IPS-18c (cell line): ENCODE measurements around the gene LNX1.

Experiments used
- H3K4me3 ChIP-seq: 2 replicates; pipeline ENCODE4 v1.7.0; 2013; ENCODE audit warnings: low read depth, mild to moderate bottlenecking, low read length, moderate library complexity; ENCODE audit not compliant: insufficient read depth
- H3K9me3 ChIP-seq: one replicate; pipeline ENCODE4 v1.6.1; 2013; ENCODE audit warnings: mild to moderate bottlenecking, low read length, moderate library complexity; ENCODE audit not compliant: control insufficient read depth, insufficient read depth

LNX1 gene

GRCh38 chr4:53591372-53591892 lies at the start of gene LNX1:
Gene LNX1 (minus strand): TSS chr4:53591486. CDS start chr4:53574002, 17,484 bp downstream.
- no peaks in the 10 kb centered on the region for H3K9me3 ChIP-seq

GRCh38 chr4:53640576-53641453 lies 49.5 kb upstream of the LNX1 start:
- Histone ChIP-seq H3K9me3 (no peaks in the 10 kb centered on the region), H3K4me3 (no peak overlapping the region)

More at GRCh38 chr4:53591372-53591892, at the start of gene LNX1:
- H3K4me3 ChIP-seq = peak within 1 kb of the TSS; percentile 46; the same call in 1 of the 2 replicates

GRCh38 chr4:53638919-53639318 lies 47.6 kb upstream of the LNX1 start:
- Histone ChIP-seq H3K9me3 (no peaks in the 10 kb centered on the region), H3K4me3 (no peak overlapping the region)

DNA sequence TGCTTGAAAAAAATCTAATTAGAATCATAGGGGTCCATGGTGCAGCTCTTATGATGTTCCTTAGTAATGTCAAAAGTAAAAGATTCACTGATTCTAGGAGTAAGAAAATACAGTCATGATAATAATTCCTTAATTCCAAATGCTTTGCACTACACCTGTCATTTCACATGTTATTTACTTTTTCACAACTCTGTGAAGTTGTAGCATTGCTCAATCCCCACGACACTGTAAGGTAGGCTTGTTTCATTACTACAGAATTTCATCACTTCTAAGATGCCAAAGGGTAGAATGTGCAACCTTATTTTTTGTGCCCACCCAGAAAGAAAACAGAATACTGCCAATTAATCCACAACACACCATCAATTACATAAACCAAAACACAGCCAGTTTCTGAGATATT lies 46.1 kb upstream of the LNX1 start:
- Histone ChIP-seq H3K4me3 (no peak overlapping the region), H3K9me3 (no peaks in the 10 kb centered on the region)

- Histone ChIP-seq H3K9me3 (no peaks in the 10 kb centered on the region), H3K4me3 (no peak overlapping the region)
Observed at GRCh38 chr4:53635697-53636483, 44.6 kb upstream of the LNX1 start.

- no peak overlapping the region for H3K4me3 ChIP-seq
- no peaks in the 10 kb centered on the region for H3K9me3 ChIP-seq
Observed at GRCh38 chr4:53633608-53634007, 42.3 kb upstream of the LNX1 start.

- Histone ChIP-seq H3K9me3 (no peaks in the 10 kb centered on the region), H3K4me3 (no peak overlapping the region)
Observed at GRCh38 chr4:53629296-53629695, 38.0 kb upstream of the LNX1 start.

- Histone ChIP-seq H3K9me3 (no peaks in the 10 kb centered on the region), H3K4me3 (no peak overlapping the region)
Observed at GRCh38 chr4:53626491-53626890, 35.2 kb upstream of the LNX1 start.

GRCh38 chr4:53625888-53626287 lies 34.6 kb upstream of the LNX1 start:
- Histone ChIP-seq H3K9me3 (no peaks in the 10 kb centered on the region), H3K4me3 (no peak overlapping the region)

- H3K9me3 ChIP-seq = no peaks in the 10 kb centered on the region
Observed at GRCh38 chr4:53622739-53623151, 31.5 kb upstream of the LNX1 start.

DNA sequence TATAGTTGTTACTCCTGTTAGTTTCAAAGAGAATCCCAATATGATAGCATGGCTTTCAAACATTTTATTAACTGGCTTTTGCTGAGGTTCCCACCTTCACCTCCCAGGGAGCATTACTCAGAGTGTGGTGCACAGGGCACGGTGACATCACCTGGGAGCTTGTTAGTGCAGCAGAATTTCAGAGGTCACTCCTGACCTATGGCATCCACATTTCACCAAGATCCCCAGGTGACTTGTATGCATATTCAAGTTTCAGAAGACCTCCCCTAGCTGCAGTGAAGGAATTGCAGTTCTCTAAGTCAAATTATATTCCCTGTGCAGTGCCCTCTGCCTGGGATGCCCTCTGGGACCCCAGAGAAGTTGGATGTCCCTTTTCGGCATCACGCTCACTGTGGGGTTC lies 29.7 kb upstream of the LNX1 start:
- Histone ChIP-seq H3K4me3 (no peak overlapping the region), H3K9me3 (no peaks in the 10 kb centered on the region)

More at GRCh38 chr4:53622739-53623151, 31.5 kb upstream of the LNX1 start:
- H3K4me3 ChIP-seq = no peak overlapping the region

DNA sequence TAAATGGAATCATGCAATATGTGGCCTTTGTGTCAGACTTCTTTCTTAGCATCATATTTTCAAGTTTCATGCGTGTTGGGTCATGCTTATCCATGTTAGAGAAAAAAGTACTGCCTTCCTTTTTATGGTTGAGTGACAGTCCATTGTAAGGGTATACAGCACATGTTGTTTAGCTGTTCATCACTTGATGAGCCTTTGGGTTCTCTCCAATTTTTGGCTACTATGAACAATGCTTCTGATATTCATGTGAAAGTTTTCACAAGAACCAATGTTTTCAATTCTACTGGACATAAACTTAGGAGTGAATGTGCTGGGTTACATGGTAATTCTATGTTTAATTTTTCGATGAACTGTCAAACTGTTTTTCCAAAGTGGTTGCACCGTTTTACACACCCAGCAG lies 28.1 kb upstream of the LNX1 start:
- no peak overlapping the region for H3K4me3 ChIP-seq
- H3K9me3 ChIP-seq = no peaks in the 10 kb centered on the region

DNA sequence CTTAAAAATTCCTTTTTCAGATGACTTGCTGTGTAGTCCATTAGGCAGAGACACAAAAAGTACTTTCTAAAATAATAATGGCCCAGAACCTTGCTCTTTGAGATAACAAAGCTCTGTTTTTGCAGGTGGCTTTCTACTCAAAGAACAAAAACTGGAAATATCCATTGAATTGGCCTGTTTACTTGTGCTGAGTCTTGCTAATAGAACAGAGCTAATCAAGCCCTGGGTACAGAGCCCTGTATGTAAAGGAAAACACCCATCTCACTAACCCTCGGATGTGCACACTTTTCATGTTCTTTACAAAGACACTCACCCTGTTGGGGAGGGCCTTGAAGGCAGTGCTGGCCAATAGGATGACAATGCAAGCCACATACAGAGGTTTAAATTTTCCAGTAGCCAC lies 27.0 kb upstream of the LNX1 start:
- Histone ChIP-seq H3K9me3 (no peaks in the 10 kb centered on the region), H3K4me3 (no peak overlapping the region)

GRCh38 chr4:53617101-53617680 lies 25.9 kb upstream of the LNX1 start:
- Histone ChIP-seq H3K9me3 (no peaks in the 10 kb centered on the region), H3K4me3 (no peak overlapping the region)

- no peak overlapping the region for H3K4me3 ChIP-seq
- H3K9me3 ChIP-seq = no peaks in the 10 kb centered on the region
Observed at GRCh38 chr4:53616219-53616618, 24.9 kb upstream of the LNX1 start.

- H3K4me3 ChIP-seq = no peak overlapping the region
Observed at GRCh38 chr4:53614591-53614990, 23.3 kb upstream of the LNX1 start.

DNA sequence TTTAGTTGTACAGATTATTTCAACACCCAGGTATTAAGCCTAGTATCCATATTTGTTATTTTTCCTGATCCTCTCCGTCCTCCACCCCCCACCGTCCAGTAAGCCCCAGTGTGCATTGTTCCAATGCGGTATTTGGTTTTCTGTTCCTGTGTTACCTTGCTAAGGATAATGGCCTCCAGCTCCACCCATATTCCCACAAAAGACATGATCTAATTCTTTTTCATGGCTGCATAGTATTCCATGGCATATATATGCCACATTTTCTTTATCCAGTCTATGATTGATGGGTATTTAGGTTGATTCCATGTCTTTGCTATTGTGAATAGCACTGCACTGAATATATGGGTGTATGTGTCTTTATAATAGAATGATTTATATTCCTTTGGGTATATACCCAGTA lies 22.1 kb upstream of the LNX1 start:
- H3K4me3 ChIP-seq = no peak overlapping the region
- no peaks in the 10 kb centered on the region for H3K9me3 ChIP-seq

More at GRCh38 chr4:53614591-53614990, 23.3 kb upstream of the LNX1 start:
- no peaks in the 10 kb centered on the region for H3K9me3 ChIP-seq
